GM06990 (cell line): ENCODE measurements around the gene NAT9.

Source experiments
- DNase-seq: peaks from one replicate; pipeline ENCODE4 v3.0.0-alpha.2; 2011; ENCODE audit not compliant: insufficient read length; ENCODE audit errors: extremely low read depth
- H3K27me3 ChIP-seq: replicated peaks from 2 replicates; pipeline ENCODE4 v1.6.0; 2011; ENCODE audit warnings: low read length; ENCODE audit not compliant: control insufficient read depth, insufficient read depth
- H3K36me3 ChIP-seq: 2 replicates; pipeline ENCODE4 v1.5.1; 2011; ENCODE audit warnings: low read length; ENCODE audit not compliant: control insufficient read depth, insufficient read depth
- H3K4me3 ChIP-seq: replicated peaks from 2 replicates; pipeline ENCODE4 v1.5.1; 2011; ENCODE audit warnings: low read depth, mild to moderate bottlenecking, control low read depth, low read length
- TF ChIP-seq, protein P1 (sequence below): IDR thresholded peaks from 2 replicates; pipeline ENCODE4 v1.5.1; 2011; ENCODE audit warnings: low read length, control low read depth, mild to moderate bottlenecking, inconsistent platforms; ENCODE audit not compliant: insufficient read depth, poor library complexity, severe bottlenecking

The NAT9 gene

GRCh38 chr17:74796211-74796610 lies 20.1 kb upstream of the NAT9 start:
- Histone ChIP-seq H3K4me3 (no peak overlapping the region), H3K36me3 (peaks cover 24% of the 10 kb centered on the region), H3K27me3 (no peaks in the 10 kb centered on the region)
- TF ChIP-seq, protein P1, sequence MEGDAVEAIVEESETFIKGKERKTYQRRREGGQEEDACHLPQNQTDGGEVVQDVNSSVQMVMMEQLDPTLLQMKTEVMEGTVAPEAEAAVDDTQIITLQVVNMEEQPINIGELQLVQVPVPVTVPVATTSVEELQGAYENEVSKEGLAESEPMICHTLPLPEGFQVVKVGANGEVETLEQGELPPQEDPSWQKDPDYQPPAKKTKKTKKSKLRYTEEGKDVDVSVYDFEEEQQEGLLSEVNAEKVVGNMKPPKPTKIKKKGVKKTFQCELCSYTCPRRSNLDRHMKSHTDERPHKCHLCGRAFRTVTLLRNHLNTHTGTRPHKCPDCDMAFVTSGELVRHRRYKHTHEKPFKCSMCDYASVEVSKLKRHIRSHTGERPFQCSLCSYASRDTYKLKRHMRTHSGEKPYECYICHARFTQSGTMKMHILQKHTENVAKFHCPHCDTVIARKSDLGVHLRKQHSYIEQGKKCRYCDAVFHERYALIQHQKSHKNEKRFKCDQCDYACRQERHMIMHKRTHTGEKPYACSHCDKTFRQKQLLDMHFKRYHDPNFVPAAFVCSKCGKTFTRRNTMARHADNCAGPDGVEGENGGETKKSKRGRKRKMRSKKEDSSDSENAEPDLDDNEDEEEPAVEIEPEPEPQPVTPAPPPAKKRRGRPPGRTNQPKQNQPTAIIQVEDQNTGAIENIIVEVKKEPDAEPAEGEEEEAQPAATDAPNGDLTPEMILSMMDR: no peak
- no peak for DNase-seq

- TF ChIP-seq, protein P1: no peak
- DNase-seq: no peak
- Histone ChIP-seq H3K27me3 (no peaks in the 10 kb centered on the region), H3K36me3 (peaks cover 26% of the 10 kb centered on the region), H3K4me3 (no peak overlapping the region)
These were observed 19.3 kb upstream of the NAT9 start for GRCh38 chr17:74795327-74796020.

GRCh38 chr17:74792586-74793105 lies 16.5 kb upstream of the NAT9 start:
- Histone ChIP-seq H3K36me3 (peaks cover 15% of the 10 kb centered on the region), H3K27me3 (no peaks in the 10 kb centered on the region), H3K4me3 (no peak overlapping the region)
- DNase-seq: no peak
- TF ChIP-seq, protein P1: no peak

DNA sequence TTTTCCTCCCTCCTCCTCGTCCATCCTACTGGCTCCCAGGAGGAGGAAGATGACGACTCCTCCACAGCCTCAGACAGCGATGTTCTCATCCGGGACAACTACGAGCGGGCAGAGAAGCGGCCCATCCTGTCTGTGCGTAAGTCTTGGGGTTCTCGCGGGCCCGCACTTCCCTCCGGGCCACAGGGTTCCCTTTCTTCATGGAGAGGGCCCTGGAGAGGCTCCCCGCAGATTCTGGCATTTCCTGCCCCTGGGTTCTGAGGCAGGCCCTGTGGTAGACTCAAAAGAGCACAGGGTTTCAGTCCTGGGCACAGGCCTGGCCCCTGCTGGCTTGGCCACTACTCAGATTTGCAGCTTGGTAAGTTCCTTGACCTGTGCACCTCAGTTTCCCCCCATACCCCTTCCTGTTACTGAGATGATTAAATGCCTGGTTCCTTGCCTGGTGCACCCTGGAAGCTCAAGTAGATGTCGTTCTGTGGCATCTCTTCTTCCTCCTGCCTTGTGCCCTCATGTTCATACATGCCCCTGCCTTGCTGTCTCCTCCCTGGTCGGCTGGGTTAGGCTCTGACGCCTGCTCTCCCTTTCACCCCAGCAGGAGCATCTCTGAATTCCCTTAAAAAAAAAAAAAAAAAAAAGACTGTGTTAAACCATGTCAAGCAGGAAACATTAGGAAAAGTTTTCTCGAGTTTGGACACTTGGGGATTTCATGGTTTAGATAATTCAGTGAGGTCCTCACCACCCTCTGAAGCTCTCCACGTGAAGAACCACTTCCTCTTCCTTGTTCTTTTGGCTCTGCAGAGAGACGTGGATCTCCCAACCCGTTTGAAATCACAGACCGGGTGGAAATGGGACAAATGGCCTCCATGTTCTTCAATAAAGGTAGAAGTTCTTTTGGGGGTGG lies 14.3 kb upstream of the NAT9 start:
- TF ChIP-seq, protein P1: no peak
- H3K4me3 ChIP-seq: no peak overlapping the region
- no peak for DNase-seq
- peaks cover 13% of the 10 kb centered on the region for H3K36me3 ChIP-seq
- H3K27me3 ChIP-seq: no peaks in the 10 kb centered on the region

GRCh38 chr17:74786431-74787055 lies 10.4 kb upstream of the NAT9 start:
- TF ChIP-seq, protein P1: no peak
- no peak for DNase-seq
- Histone ChIP-seq H3K36me3 (peaks cover 9% of the 10 kb centered on the region), H3K4me3 (no peak overlapping the region), H3K27me3 (no peaks in the 10 kb centered on the region)
